A673 (cell line): ENCODE data around the gene KLF7.

Experiments used
- CTCF ChIP-seq: fragments of 300-800, 200-600 bp; sonication (generic); conservative IDR thresholded peaks from 2 replicates; pipeline ENCODE4 v1.5.1; 2017; ENCODE audit warnings: low read depth, mild to moderate bottlenecking, antibody characterized with exemption, low read length, moderate library complexity, mixed read lengths
- EZH2 ChIP-seq: fragments of 200-600 bp; sonication (generic); IDR thresholded peaks from 2 replicates; pipeline ENCODE4 v1.6.1; 2017; ENCODE audit warnings: borderline replicate concordance, low read depth, mild to moderate bottlenecking, mixed read lengths, antibody characterized with exemption, low read length; ENCODE audit not compliant: poor library complexity, severe bottlenecking

- TF ChIP-seq EZH2 (no peak), CTCF (peak; percentile 62)
Measured at GRCh38 chr2:207046724-207047123, 119.0 kb downstream of the KLF7 start.
